ENCODE results near the gene GHDC. TPM values are rescaled to one million over a fixed set of nuclear protein-coding genes. Genes with fewer than 3 reads are reported as not detected.

Gene GHDC
- total and polyA plus RNA-seq, 2 of the 13 experiments (the other 11 are each of a cell fraction or from before 2014, with no cell fraction given), result 15.4 to 22.5 TPM

- TF ChIP-seq LBX2 (CRISPR knock-in tag; IDR thresholded peaks at IDR 0.05; ENCODE audit: borderline replicate concordance), result peak; percentile 99; the same call in 1 of the 2 replicates
- peak; percentile 85 for TF ChIP-seq ZNF34 (CRISPR knock-in tag; IDR thresholded peaks at IDR 0.05; ENCODE audit: borderline replicate concordance)
- TF ChIP-seq ZNF280D (CRISPR knock-in tag; IDR thresholded peaks at IDR 0.05), result peak; percentile 46; the same call in 1 of the 2 replicates
- no peak for TF ChIP-seq ZBTB40 (IDR thresholded peaks at IDR 0.05)
- peak; percentile 14 for TF ChIP-seq ZBTB40 (CRISPR knock-in tag; IDR thresholded peaks at IDR 0.05)
- peak; percentile 60 for TF ChIP-seq TAF1 (CRISPR knock-in tag; IDR thresholded peaks at IDR 0.05)
- TF ChIP-seq THAP7 (CRISPR knock-in tag; IDR thresholded peaks at IDR 0.05), result peak; percentile 82; the same call in 1 of the 2 replicates
- no peak for TF ChIP-seq RFXANK (CRISPR knock-in tag; IDR thresholded peaks at IDR 0.05)
- no peak for TF ChIP-seq NFIC (IDR thresholded peaks at IDR 0.05; ENCODE audit: low read length)
- TF ChIP-seq TFDP2 (CRISPR knock-in tag; IDR thresholded peaks at IDR 0.05), result peak; percentile 94
- TF ChIP-seq ZNF841 (CRISPR knock-in tag; IDR thresholded peaks at IDR 0.05; ENCODE audit: borderline replicate concordance), result 0 out of 2 replicates have a peak, but pooled peaks have one; percentile 84
- no peak for TF ChIP-seq HOXA7 (CRISPR knock-in tag; IDR thresholded peaks at IDR 0.05)
- TF ChIP-seq RXRA (CRISPR knock-in tag; IDR thresholded peaks at IDR 0.05), result peak; percentile 62
These were observed 10.3 kb downstream of the GHDC start (continued) for GRCh38 chr17:42183741-42184711.
